HEK293 (cell line): ENCODE data around the gene DNAJB7.
A peak's percentile ranks its signal among the peaks of the same experiment; 100 is the strongest.

ENCODE experiments used
- CTCF ChIA-PET: fragments of 350-600 bp; formaldehyde crosslinking; extraction: SDS; loops from one replicate; lab custom pipeline; 2021; ENCODE audit warnings: antibody characterized with exemption; lab: Yijun Ruan, JAX
- POLR2A ChIA-PET: fragments of 300-600 bp; formaldehyde crosslinking; extraction: SDS; loops from one replicate; lab custom pipeline; 2020; ENCODE audit warnings: antibody characterized with exemption, inconsistent platforms; lab: Yijun Ruan, JAX
- H3K27ac ChIP-seq: fragments of 200-500 bp; sonication (Bioruptor generic); 2 replicates; pipeline ENCODE4 v1.5.1; 2014; ENCODE audit warnings: low read depth, low read length, control low read depth, inconsistent platforms; ENCODE audit errors: extremely low read depth
- H3K36me3 ChIP-seq, 2 experiments: fragments of 200-500 bp in 1 of 2; sonication (Bioruptor generic) in 1 of 2; 1 replicate in 1 of 2; 2 replicates in 1 of 2; pipeline ENCODE4 v1.5.1; 2014 to 2017; ENCODE audit warnings: inconsistent platforms in 2 of 2, low read length in 2 of 2; ENCODE audit not compliant: control insufficient read depth in 2 of 2, insufficient read depth in 1 of 2
- H3K4me1 ChIP-seq: fragments of 200-500 bp; sonication (Bioruptor generic); 2 replicates; pipeline ENCODE4 v1.5.1; 2014; ENCODE audit warnings: mild to moderate bottlenecking, low read length, inconsistent platforms; ENCODE audit not compliant: control insufficient read depth, insufficient read depth
- H3K4me3 ChIP-seq: 2 replicates; pipeline ENCODE4 v1.5.1; 2011; ENCODE audit warnings: low read depth, mild to moderate bottlenecking, control low read depth, low read length, moderate library complexity
- H3K9me3 ChIP-seq: fragments of 200-500 bp; sonication (Bioruptor generic); 2 replicates; pipeline ENCODE4 v1.5.1; 2014; ENCODE audit warnings: low read depth, low read length, inconsistent platforms; ENCODE audit not compliant: control insufficient read depth, insufficient read depth
- KLF17 ChIP-seq: fragments of 450-650 bp; formaldehyde crosslinking; IDR thresholded peaks from 2 replicates; pipeline ENCODE4 v1.5.1; 2016; ENCODE audit warnings: missing biosample characterization, missing genetic modification characterization
- MZF1 ChIP-seq: fragments of 450-650 bp; formaldehyde crosslinking; IDR thresholded peaks from 2 replicates; pipeline ENCODE4 v1.5.1; 2017; ENCODE audit warnings: missing biosample characterization, missing genetic modification characterization, borderline replicate concordance
- PRDM1 ChIP-seq: fragments of 450-650 bp; formaldehyde crosslinking; IDR thresholded peaks from 2 replicates; pipeline ENCODE4; 2016; ENCODE audit warnings: missing biosample characterization, missing genetic modification characterization
- PRDM10 ChIP-seq: fragments of 450-650 bp; formaldehyde crosslinking; IDR thresholded peaks from 2 replicates; pipeline ENCODE4 v1.5.1; 2016; ENCODE audit warnings: missing biosample characterization, missing genetic modification characterization
- RBAK ChIP-seq: fragments of 450-650 bp; formaldehyde crosslinking; IDR thresholded peaks from 2 replicates; pipeline ENCODE4 v1.5.1; 2016; ENCODE audit warnings: missing biosample characterization, missing genetic modification characterization
- REPIN1 ChIP-seq: fragments of 450-650 bp; formaldehyde crosslinking; IDR thresholded peaks from 2 replicates; pipeline ENCODE4 v1.5.1; 2017; ENCODE audit warnings: missing biosample characterization, missing genetic modification characterization, low read depth
- ZBTB20 ChIP-seq: fragments of 450-650 bp; formaldehyde crosslinking; IDR thresholded peaks from 2 replicates; pipeline ENCODE4 v1.5.1; 2016; ENCODE audit warnings: missing biosample characterization, missing genetic modification characterization
- ZBTB6 ChIP-seq: fragments of 450-650 bp; formaldehyde crosslinking; IDR thresholded peaks from 2 replicates; pipeline ENCODE4 v1.5.1; 2017; ENCODE audit warnings: missing biosample characterization, missing genetic modification characterization
- ZBTB8A ChIP-seq: fragments of 450-650 bp; formaldehyde crosslinking; IDR thresholded peaks from 2 replicates; pipeline ENCODE4 v1.5.1; 2016; ENCODE audit warnings: missing biosample characterization, missing genetic modification characterization
- ZNF248 ChIP-seq: fragments of 450-650 bp; formaldehyde crosslinking; IDR thresholded peaks from 2 replicates; pipeline ENCODE4 v1.5.1; 2017; ENCODE audit warnings: missing biosample characterization, missing genetic modification characterization
- ZNF362 ChIP-seq: fragments of 450-650 bp; formaldehyde crosslinking; IDR thresholded peaks from 2 replicates; pipeline ENCODE4 v1.5.1; 2016; ENCODE audit warnings: missing biosample characterization, missing genetic modification characterization
- ZNF449 ChIP-seq: fragments of 450-650 bp; formaldehyde crosslinking; IDR thresholded peaks from 2 replicates; pipeline ENCODE4 v1.5.1; 2017; ENCODE audit warnings: missing biosample characterization, mild to moderate bottlenecking, missing genetic modification characterization, moderate library complexity
- ZNF513 ChIP-seq: fragments of 450-650 bp; IDR thresholded peaks from 2 replicates; pipeline ENCODE4 v1.5.1; 2018; ENCODE audit warnings: missing biosample characterization, missing genetic modification characterization
- ZNF596 ChIP-seq: fragments of 450-650 bp; IDR thresholded peaks from 2 replicates; pipeline ENCODE4 v1.5.0; 2018; ENCODE audit warnings: missing biosample characterization, mild to moderate bottlenecking, missing genetic modification characterization, moderate library complexity
- ZNF610 ChIP-seq: fragments of 450-650 bp; formaldehyde crosslinking; IDR thresholded peaks from 2 replicates; pipeline ENCODE4 v1.5.1; 2016; ENCODE audit warnings: missing biosample characterization, missing genetic modification characterization, borderline replicate concordance
- ZNF654 ChIP-seq: fragments of 450-650 bp; formaldehyde crosslinking; IDR thresholded peaks from 2 replicates; pipeline ENCODE4 v1.5.1; 2016; ENCODE audit warnings: low read depth, missing biosample characterization, missing genetic modification characterization
- ZNF660 ChIP-seq: fragments of 450-650 bp; IDR thresholded peaks from 2 replicates; pipeline ENCODE4 v1.5.1; 2018; ENCODE audit warnings: missing biosample characterization, mild to moderate bottlenecking, missing genetic modification characterization
- ZNF664 ChIP-seq: fragments of 450-650 bp; formaldehyde crosslinking; IDR thresholded peaks from 2 replicates; pipeline ENCODE4 v1.5.1; 2016; ENCODE audit warnings: missing biosample characterization, missing genetic modification characterization
- ZNF692 ChIP-seq: fragments of 450-650 bp; formaldehyde crosslinking; IDR thresholded peaks from 2 replicates; pipeline ENCODE4 v1.5.1; 2016; ENCODE audit warnings: missing biosample characterization, missing genetic modification characterization
- ZSCAN30 ChIP-seq: fragments of 450-650 bp; IDR thresholded peaks from 2 replicates; pipeline ENCODE4 v1.5.1; 2018; ENCODE audit warnings: missing biosample characterization, mild to moderate bottlenecking, missing genetic modification characterization, moderate library complexity

Gene DNAJB7

GRCh38 chr22:40819599-40820140, 42.2 kb downstream of the DNAJB7 start:
- ChIA-PET CTCF (interaction anchor here (0.6 to 1.2 kb wide), 8 partner anchors 11 to 422 kb away, joined by 3 to 7 read pairs (median 3); partner anchors contain the start of genes ST13 and XPNPEP3), POLR2A (interaction anchor here (0.6 to 2.1 kb wide), 14 partner anchors 8 to 1330 kb away, joined by 3 to 14 read pairs (median 4); partner anchors contain the start of genes ST13 and XPNPEP3)

More at GRCh38 chr22:40819599-40820140, 42.2 kb downstream of the DNAJB7 start:
- peak; percentile 100 for TF ChIP-seq ZNF664 (tag by site-specific recombination)
- no peak for TF ChIP-seq MZF1 (tag by site-specific recombination)
- 0 out of 2 replicates have a peak, but pooled peaks have one; percentile 4 for TF ChIP-seq ZBTB8A (tag by site-specific recombination)
- TF ChIP-seq ZBTB20 (tag by site-specific recombination), result peak; percentile 47
- TF ChIP-seq REPIN1, result no peak
- TF ChIP-seq PRDM1 (tag by site-specific recombination), result no peak
- TF ChIP-seq ZSCAN30 (tag by site-specific recombination), result 0 out of 2 replicates have a peak, but pooled peaks have one; percentile 8
- no peak for TF ChIP-seq ZNF449 (tag by site-specific recombination)
- TF ChIP-seq ZBTB6, result 0 out of 2 replicates have a peak, but pooled peaks have one; percentile 27
- no peak for TF ChIP-seq ZNF248 (tag by site-specific recombination)
- TF ChIP-seq ZNF362 (tag by site-specific recombination), result 0 out of 2 replicates have a peak, but pooled peaks have one; percentile 41
- TF ChIP-seq PRDM10 (tag by site-specific recombination), result 0 out of 2 replicates have a peak, but pooled peaks have one; percentile 1
- no peak for TF ChIP-seq KLF17 (tag by site-specific recombination)
- TF ChIP-seq RBAK (tag by site-specific recombination), result no peak
- no peak for TF ChIP-seq ZNF692 (tag by site-specific recombination)
- TF ChIP-seq ZNF660 (tag by site-specific recombination), result 0 out of 2 replicates have a peak, but pooled peaks have one; percentile 10
- no peak for TF ChIP-seq ZNF610 (tag by site-specific recombination)
- no peak for TF ChIP-seq ZNF513 (tag by site-specific recombination)
- no peak for TF ChIP-seq ZNF596 (tag by site-specific recombination)
- 0 out of 2 replicates have a peak, but pooled peaks have one; percentile 3 for TF ChIP-seq ZNF654 (tag by site-specific recombination)
- Histone ChIP-seq H3K27ac (peak overlapping the region; percentile 67), H3K36me3 (peaks cover 4 to 29% of the 10 kb centered on the region in 2 experiments; a peak in 2 of 3 replicates), H3K4me1 (no peaks in the 10 kb centered on the region), H3K4me3 (peak overlapping the region; percentile 40), H3K9me3 (no peaks in the 10 kb centered on the region)
